IMR-90 (cell line): ENCODE data around the gene GPR89A. TPM values are rescaled to one million over a fixed set of nuclear protein-coding genes. Genes with fewer than 3 reads are reported as not detected.
"Not testable (repeated sequence)": the region's sequence is repeated elsewhere in the genome, so short reads cannot be mapped to it uniquely, and the experiment has no call there.

Source experiments
- ATAC-seq: fragments of 200-7000 bp; cut with Tn5 transposase; 2 replicates; pipeline ENCODE4 v1.9.1; 2020; ENCODE audit warnings: low read depth, mild to moderate bottlenecking, moderate library complexity
- BruUV-seq: library from RNA; stranded (reverse); fragments of 400-500 nt; replicated peaks from 2 replicates; lab custom pipeline; 2021; lab: Mats Ljungman, UMichigan
- CTCF ChIA-PET: fragments of 300-600 bp; formaldehyde crosslinking; extraction: SDS; loops from one replicate; lab custom pipeline; 2021; ENCODE audit warnings: antibody characterized with exemption; lab: Yijun Ruan, JAX
- POLR2A ChIA-PET: fragments of 300-600 bp; sonication (Branson Sonifier 250); formaldehyde crosslinking; loops from one replicate; lab custom pipeline; 2022; ENCODE audit warnings: antibody characterized with exemption; ENCODE audit not compliant: unreplicated experiment; lab: Charles Lee
- DNase-seq: peaks from one replicate; pipeline ENCODE4 v3.0.0; 2013
- H2AFZ ChIP-seq: replicated peaks from 2 replicates; pipeline ENCODE3; 2013; ENCODE audit warnings: low read length, mild to moderate bottlenecking; ENCODE audit not compliant: poor library complexity
- H2AK5ac ChIP-seq: 2 replicates; pipeline ENCODE4 v1.6.1; 2013; ENCODE audit warnings: low read depth, low read length, inconsistent platforms
- H2AK9ac ChIP-seq: replicated peaks from 2 replicates; pipeline ENCODE3; 2013; ENCODE audit warnings: mild to moderate bottlenecking, low read depth, low read length, moderate library complexity; ENCODE audit not compliant: poor library complexity
- H2BK120ac ChIP-seq: 2 replicates; pipeline ENCODE4 v1.6.1; 2013; ENCODE audit warnings: low read depth, low read length, inconsistent platforms
- H2BK15ac ChIP-seq: 3 replicates; pipeline ENCODE4 v1.6.1; 2013; ENCODE audit warnings: low read depth, low read length, inconsistent platforms
- H2BK20ac ChIP-seq: 2 replicates; pipeline ENCODE4 v1.6.1; 2013; ENCODE audit warnings: low read depth, mild to moderate bottlenecking, inconsistent platforms, low read length, moderate library complexity
- H2BK5ac ChIP-seq: 2 replicates; pipeline ENCODE4 v1.6.1; 2013; ENCODE audit warnings: mild to moderate bottlenecking, low read depth, low read length, inconsistent platforms; ENCODE audit not compliant: poor library complexity, severe bottlenecking
- H3K14ac ChIP-seq: replicated peaks from 2 replicates; pipeline ENCODE4 v1.6.1; 2013; ENCODE audit warnings: low read depth, low read length, inconsistent platforms
- H3K18ac ChIP-seq: 2 replicates; pipeline ENCODE4 v1.6.1; 2013; ENCODE audit warnings: low read depth, low read length, control low read depth
- H3K23ac ChIP-seq: 2 replicates; pipeline ENCODE4 v1.6.1; 2013; ENCODE audit warnings: low read depth, low read length, inconsistent platforms
- H3K27ac ChIP-seq: 2 replicates; pipeline ENCODE4 v1.5.1; 2013; ENCODE audit warnings: mild to moderate bottlenecking, control low read depth, low read length; ENCODE audit not compliant: insufficient read depth
- H3K27me3 ChIP-seq: 2 replicates; pipeline ENCODE4 v1.6.1; 2013; ENCODE audit warnings: low read length; ENCODE audit not compliant: control insufficient read depth, insufficient read depth
- H3K36me3 ChIP-seq: 2 replicates; pipeline ENCODE4 v1.6.1; 2013; ENCODE audit warnings: low read length, mixed read lengths; ENCODE audit not compliant: control insufficient read depth, insufficient read depth
- H3K4ac ChIP-seq: 2 replicates; pipeline ENCODE4 v1.6.1; 2013; ENCODE audit warnings: low read depth, low read length, inconsistent platforms
- H3K4me1 ChIP-seq: 2 replicates; pipeline ENCODE4 v1.6.1; 2013; ENCODE audit warnings: low read length, mixed read lengths; ENCODE audit not compliant: control insufficient read depth, insufficient read depth
- H3K4me2 ChIP-seq: 2 replicates; pipeline ENCODE4 v1.6.1; 2013; ENCODE audit warnings: low read depth, mild to moderate bottlenecking, control low read depth, low read length, moderate library complexity
- H3K4me3 ChIP-seq: 2 replicates; pipeline ENCODE4 v1.5.1; 2013; ENCODE audit warnings: low read depth, mild to moderate bottlenecking, control low read depth, low read length, moderate library complexity; ENCODE audit not compliant: insufficient read depth
- H3K56ac ChIP-seq: 2 replicates; pipeline ENCODE4 v1.6.1; 2013; ENCODE audit warnings: low read length, inconsistent platforms; ENCODE audit not compliant: insufficient read depth; ENCODE audit errors: extremely low read depth
- H3K79me1 ChIP-seq, 2 experiments: 2 replicates each; pipeline ENCODE4 v1.6.1; 2013; ENCODE audit warnings: low read length in 2 of 2, inconsistent platforms in 1 of 2, low read depth in 1 of 2
- H3K9ac ChIP-seq: 2 replicates; pipeline ENCODE4 v1.6.1; 2013; ENCODE audit warnings: low read depth, low read length, control low read depth
- H3K9me1 ChIP-seq: 2 replicates; pipeline ENCODE4 v1.6.1; 2013; ENCODE audit warnings: low read length, inconsistent platforms; ENCODE audit not compliant: insufficient read depth
- H3K9me3 ChIP-seq: 2 replicates; pipeline ENCODE4 v1.6.1; 2013; ENCODE audit warnings: low read length; ENCODE audit not compliant: control insufficient read depth, insufficient read depth
- H4K20me1 ChIP-seq: 2 replicates; pipeline ENCODE4 v1.6.1; 2013; ENCODE audit warnings: low read length, inconsistent platforms; ENCODE audit not compliant: insufficient read depth
- H4K5ac ChIP-seq: 2 replicates; pipeline ENCODE4 v1.6.1; 2013; ENCODE audit warnings: mild to moderate bottlenecking, low read depth, low read length, control low read depth
- H4K8ac ChIP-seq, 2 experiments: 2 replicates each; pipeline ENCODE4 v1.6.1; 2013; ENCODE audit warnings: low read depth in 2 of 2, low read length in 2 of 2, control low read depth in 1 of 2, inconsistent platforms in 1 of 2
- H4K91ac ChIP-seq: 2 replicates; pipeline ENCODE4 v1.6.1; 2013; ENCODE audit warnings: low read depth, low read length, inconsistent platforms; ENCODE audit not compliant: insufficient read depth
- WGBS, 2 experiments: methylation state at CpG; one replicate each; pipeline versions ENCODE4 v1.1.5 to v1.1.7; 2013; ENCODE audit warnings: missing lambda C conversion rate in 2 of 2; ENCODE audit not compliant: insufficient read length in 1 of 2; ENCODE audit errors: extremely low coverage in 2 of 2; 5-methylcytosine and 5-hydroxymethylcytosine counted together
- dilution Hi-C: fragments of 300-500 bp; cut with HindIII; formaldehyde crosslinking; loops from one replicate; pipeline ENCODE4 v1.14.3; 2018; ENCODE audit warnings: low sequenced_read_pairs; ENCODE audit not compliant: unreplicated experiment
- in situ Hi-C: fragments of 300-500 bp; cut with MboI; formaldehyde crosslinking; loops from 3 replicates; pipeline ENCODE4 v1.14.3; 2019; ENCODE audit warnings: low sequenced_read_pairs, inconsistent platforms, mixed read lengths
- intact Hi-C: fragments of 100-400 bp; cut with micrococcal nuclease; formaldehyde crosslinking; loops from 2 replicates; pipeline ENCODE4 v1.10.0; 2022
- polyA plus RNA-seq, 3 experiments: library from polyadenylated mRNA; depleted of rRNA; stranded (reverse); fragments of >200 nt; gene quantifications; 2 replicates each; pipeline ENCODE4 v1.2.3, GENCODE V29; 2012; ENCODE audit warnings: low replicate concordance in 1 of 3
- total RNA-seq: library from RNA; depleted of rRNA; stranded (reverse); fragments of >200 nt; gene quantifications from 2 replicates; pipeline ENCODE4 v1.2.3, GENCODE V29; 2012

The GPR89A gene
- total and polyA plus RNA-seq, 2 of the 4 experiments (the other 2 are of a cell fraction), result 13.5 to 29.0 TPM

DNA sequence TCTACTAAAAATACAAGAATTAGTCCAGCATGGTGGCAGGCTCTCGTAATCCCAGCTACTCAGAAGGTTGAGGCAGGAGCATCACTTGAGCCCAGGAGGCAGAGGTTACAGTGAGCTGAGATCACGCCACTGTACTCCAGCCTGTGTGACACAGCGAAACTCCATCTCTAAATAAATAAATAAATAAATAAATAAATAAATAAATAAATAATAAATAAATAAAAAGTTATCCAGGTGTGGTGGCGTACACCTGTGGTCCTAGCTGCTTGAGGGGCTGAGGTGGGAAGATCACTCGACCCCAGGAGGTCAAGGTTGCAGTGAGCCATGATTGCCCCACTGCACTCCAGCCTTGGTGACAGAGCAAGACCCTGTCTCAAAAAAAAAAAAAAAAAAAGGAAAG, 110.7 kb downstream of the GPR89A start:
- DNase-seq, POLR2A ChIA-PET: not testable (repeated sequence)

More for the DNA sequence above, 110.7 kb downstream of the GPR89A start:
- H3K56ac ChIP-seq, H3K18ac ChIP-seq, BruUV-seq, H3K27me3 ChIP-seq, H4K5ac ChIP-seq, H4K91ac ChIP-seq, H2BK20ac ChIP-seq, H3K14ac ChIP-seq, H2BK5ac ChIP-seq, H3K4me3 ChIP-seq, H2AK9ac ChIP-seq, H2AK5ac ChIP-seq, H3K4me2 ChIP-seq, H3K27ac ChIP-seq, in situ Hi-C loops, dilution Hi-C loops, H3K9me3 ChIP-seq, H4K8ac ChIP-seq, intact Hi-C loops, H3K36me3 ChIP-seq, CTCF ChIA-PET, H4K20me1 ChIP-seq, ATAC-seq, H2AFZ ChIP-seq, H3K79me1 ChIP-seq, H3K9ac ChIP-seq, H3K23ac ChIP-seq, H3K4ac ChIP-seq: not testable (repeated sequence)
- Histone ChIP-seq H2BK120ac (peak overlapping the region; percentile 45), H3K9me1 (peaks cover 24% of the 10 kb centered on the region), H3K4me1 (peaks cover 30% of the 10 kb centered on the region), H2BK15ac (peak overlapping the region; percentile 99; the same call in 1 of the 3 replicates)
- WGBS, 2 experiments, result no CpG with 5 or more reads among the region's 5 CpGs
